Smooth muscle cell (in vitro differentiated cells): ENCODE data around the gene CYB561. TPM values are rescaled to one million over a fixed set of nuclear protein-coding genes. Genes with fewer than 3 reads are reported as not detected.

Experiments
- DNase-seq: peaks from one replicate; lab custom pipeline; 2025; ENCODE audit not compliant: unreplicated experiment; lab: John Stamatoyannopoulos, UW
- H2AFZ ChIP-seq: fragments of 200-600 bp; sonication (generic); 2 replicates; pipeline ENCODE4 v1.6.0; 2016; ENCODE audit warnings: antibody characterized with exemption, low read depth, mild to moderate bottlenecking
- H3F3A ChIP-seq: fragments of 200-600 bp; sonication (generic); 2 replicates; pipeline ENCODE4 v1.6.0; 2017; ENCODE audit warnings: antibody characterized with exemption, low read depth
- H3K27ac ChIP-seq: fragments of 200-600 bp; sonication (generic); 2 replicates; pipeline ENCODE4 v1.5.1; 2016; ENCODE audit warnings: low read depth, mild to moderate bottlenecking
- H3K27me3 ChIP-seq: fragments of 200-600 bp; sonication (generic); 2 replicates; pipeline ENCODE4 v1.6.1; 2016; ENCODE audit warnings: low read depth, mild to moderate bottlenecking
- H3K36me3 ChIP-seq: fragments of 200-600 bp; sonication (generic); 2 replicates; pipeline ENCODE4 v1.5.1; 2016; ENCODE audit warnings: low read depth
- H3K4me1 ChIP-seq: fragments of 200-600 bp; sonication (generic); 2 replicates; pipeline ENCODE4 v1.5.1; 2016; ENCODE audit warnings: low read depth
- H3K4me2 ChIP-seq: fragments of 200-600 bp; sonication (generic); 2 replicates; pipeline ENCODE4 v1.6.0; 2016; ENCODE audit warnings: mild to moderate bottlenecking
- H3K4me3 ChIP-seq: fragments of 200-600 bp; sonication (generic); 2 replicates; pipeline ENCODE4 v1.5.1; 2016; ENCODE audit warnings: mild to moderate bottlenecking
- H3K79me2 ChIP-seq: fragments of 200-600 bp; sonication (generic); 2 replicates; pipeline ENCODE4 v1.6.0; 2016; ENCODE audit warnings: low read depth, mild to moderate bottlenecking
- H3K9ac ChIP-seq: fragments of 200-600 bp; sonication (generic); 2 replicates; pipeline ENCODE4 v1.6.0; 2016; ENCODE audit warnings: low read depth
- H3K9me3 ChIP-seq: fragments of 200-600 bp; sonication (generic); replicated peaks from 2 replicates; pipeline ENCODE4 v1.5.1; 2016; ENCODE audit warnings: low read depth
- H4K20me1 ChIP-seq: fragments of 200-600 bp; sonication (generic); 2 replicates; pipeline ENCODE4 v1.6.0; 2016; ENCODE audit warnings: low read depth
- CTCF ChIP-seq: fragments of 200-600 bp; sonication (generic); IDR thresholded peaks from 2 replicates; pipeline ENCODE4 v1.5.1; 2017; ENCODE audit warnings: borderline replicate concordance, mild to moderate bottlenecking, antibody characterized with exemption; ENCODE audit not compliant: insufficient read depth, poor library complexity, severe bottlenecking
- WGBS: methylation state at CpG from one replicate; pipeline ENCODE4 v1.1.7; 2016; ENCODE audit warnings: low lambda C conversion rate; 5-methylcytosine and 5-hydroxymethylcytosine counted together
- polyA plus RNA-seq: library from polyadenylated mRNA; unstranded; fragments of >200 nt; fragmentation: Nextera tagmentation; extraction: Ambion mirVana; gene quantifications from 2 replicates; pipeline ENCODE4 v1.2.1, GENCODE V29; 2016
- total RNA-seq: library from RNA; depleted of rRNA; stranded (reverse); fragments of >200 nt; gene quantifications from 2 replicates; pipeline ENCODE4 v1.2.3, GENCODE V29; 2014

The CYB561 gene
- total and polyA plus RNA-seq, 2 experiments from 2014 or later = 16.5 to 24.9 TPM

GRCh38 chr17:63423251-63423950 is 22.7 kb downstream of the CYB561 start:
- Histone ChIP-seq H3K4me3 (no peak overlapping the region), H3K36me3 (no peaks in the 10 kb centered on the region), H4K20me1 (no peaks in the 10 kb centered on the region), H3K27ac (no peak overlapping the region), H3K4me2 (no peak overlapping the region), H2AFZ (no peak overlapping the region), H3K27me3 (no peaks in the 10 kb centered on the region), H3K9me3 (no peaks in the 10 kb centered on the region), H3K9ac (no peak overlapping the region), H3K4me1 (no peaks in the 10 kb centered on the region), H3K79me2 (no peaks in the 10 kb centered on the region), H3F3A (no peaks in the 10 kb centered on the region)
- 88% methylated on average over 11 of the region's 11 CpGs for WGBS
- no peak for TF ChIP-seq CTCF
- DNase-seq = no peak

GRCh38 chr17:63421681-63422645 is 24.1 kb downstream of the CYB561 start:
- H3K9me3 ChIP-seq = no peaks in the 10 kb centered on the region
- H3K4me3 ChIP-seq = no peak overlapping the region
- H3K27me3 ChIP-seq = no peaks in the 10 kb centered on the region
- 95% methylated on average over 25 of the region's 25 CpGs for WGBS
- TF ChIP-seq CTCF = no peak
- H3K9ac ChIP-seq = no peak overlapping the region
- no peaks in the 10 kb centered on the region for H3K79me2 ChIP-seq
- no peak overlapping the region for H3K4me2 ChIP-seq
- no peak for DNase-seq
- H3K27ac ChIP-seq = no peak overlapping the region
- no peaks in the 10 kb centered on the region for H4K20me1 ChIP-seq
- H3K4me1 ChIP-seq = no peaks in the 10 kb centered on the region
- H2AFZ ChIP-seq = no peak overlapping the region
- H3K36me3 ChIP-seq = no peaks in the 10 kb centered on the region
- H3F3A ChIP-seq = no peaks in the 10 kb centered on the region

- Histone ChIP-seq H3K36me3 (no peaks in the 10 kb centered on the region), H3K27ac (no peak overlapping the region), H4K20me1 (no peaks in the 10 kb centered on the region), H3K4me3 (no peak overlapping the region), H3K4me2 (no peak overlapping the region), H3F3A (no peaks in the 10 kb centered on the region), H3K27me3 (no peaks in the 10 kb centered on the region), H3K79me2 (no peaks in the 10 kb centered on the region), H2AFZ (no peak overlapping the region), H3K9ac (no peak overlapping the region), H3K4me1 (no peaks in the 10 kb centered on the region), H3K9me3 (no peaks in the 10 kb centered on the region)
- no peak for TF ChIP-seq CTCF
- WGBS = 98% methylated on average over 25 of the region's 25 CpGs
- DNase-seq = no peak
Measured at GRCh38 chr17:63420868-63421680, 25.0 kb downstream of the CYB561 start.
